HEK293T (cell line): ENCODE measurements around the gene ELOVL6.

ENCODE experiments used
- CTCF ChIA-PET: fragments of 350-600 bp; formaldehyde crosslinking; extraction: SDS; loops from one replicate; lab custom pipeline; 2021; ENCODE audit warnings: antibody characterized with exemption, inconsistent platforms; lab: Yijun Ruan, JAX
- POLR2A ChIA-PET: fragments of 350-600 bp; formaldehyde crosslinking; extraction: SDS; loops from one replicate; lab custom pipeline; 2020; ENCODE audit warnings: antibody characterized with exemption, inconsistent platforms; lab: Yijun Ruan, JAX
- DNase-seq: peaks from one replicate; pipeline ENCODE4 v3.0.0; 2012; ENCODE audit warnings: mixed read lengths; ENCODE audit errors: extremely low spot score
- ARNT ChIP-seq: fragments of 450-650 bp; IDR thresholded peaks from 2 replicates; pipeline ENCODE4 v1.6.1; 2017; ENCODE audit warnings: mild to moderate bottlenecking
- BHLHE40 ChIP-seq: fragments of 450-650 bp; IDR thresholded peaks from 2 replicates; pipeline ENCODE4 v1.6.1; 2016; ENCODE audit warnings: mild to moderate bottlenecking, moderate library complexity, borderline replicate concordance
- CTBP1 ChIP-seq: fragments of 450-650 bp; IDR thresholded peaks from 2 replicates; pipeline ENCODE4 v1.6.1; 2016; ENCODE audit warnings: borderline replicate concordance
- ELF4 ChIP-seq: fragments of 450-650 bp; IDR thresholded peaks from 2 replicates; pipeline ENCODE4 v1.6.1; 2017; ENCODE audit warnings: antibody characterized with exemption
- FOXA1 ChIP-seq: fragments of 450-650 bp; IDR thresholded peaks from 2 replicates; pipeline ENCODE4 v1.6.1; 2016; ENCODE audit warnings: mild to moderate bottlenecking
- FOXK2 ChIP-seq: fragments of 450-650 bp; IDR thresholded peaks from 2 replicates; pipeline ENCODE4 v1.6.1; 2016; ENCODE audit warnings: mild to moderate bottlenecking
- FOXM1 ChIP-seq: fragments of 450-650 bp; IDR thresholded peaks from 2 replicates; pipeline ENCODE4 v1.6.1; 2017; ENCODE audit warnings: mild to moderate bottlenecking, borderline replicate concordance
- HDGF ChIP-seq: fragments of 450-650 bp; IDR thresholded peaks from 2 replicates; pipeline ENCODE4 v1.6.1; 2017; ENCODE audit warnings: antibody characterized with exemption, borderline replicate concordance
- L3MBTL2 ChIP-seq: fragments of 450-650 bp; conservative IDR thresholded peaks from 2 replicates; pipeline ENCODE4 v1.6.1; 2016; ENCODE audit warnings: mild to moderate bottlenecking
- LEF1 ChIP-seq: fragments of 450-650 bp; IDR thresholded peaks from 2 replicates; pipeline ENCODE4 v1.6.1; 2017; ENCODE audit warnings: mild to moderate bottlenecking, borderline replicate concordance
- NFRKB ChIP-seq: fragments of 450-650 bp; IDR thresholded peaks from 2 replicates; pipeline ENCODE4 v1.6.1; 2016; ENCODE audit warnings: mild to moderate bottlenecking, moderate library complexity
- SP1 ChIP-seq: fragments of 450-650 bp; IDR thresholded peaks from 2 replicates; pipeline ENCODE4 v1.6.1; 2017
- SUZ12 ChIP-seq: fragments of 450-650 bp; IDR thresholded peaks from 2 replicates; pipeline ENCODE4 v1.6.1; 2016; ENCODE audit warnings: mild to moderate bottlenecking
- TARDBP ChIP-seq: fragments of 450-650 bp; IDR thresholded peaks from 2 replicates; pipeline ENCODE4 v1.6.1; 2016
- ZNF384 ChIP-seq: fragments of 450-650 bp; IDR thresholded peaks from 2 replicates; pipeline ENCODE4 v1.6.1; 2016
- TF ChIP-seq, protein P1 (sequence below): fragments of 450-650 bp; IDR thresholded peaks from 2 replicates; pipeline ENCODE4 v1.6.1; 2016

The ELOVL6 gene

DNA sequence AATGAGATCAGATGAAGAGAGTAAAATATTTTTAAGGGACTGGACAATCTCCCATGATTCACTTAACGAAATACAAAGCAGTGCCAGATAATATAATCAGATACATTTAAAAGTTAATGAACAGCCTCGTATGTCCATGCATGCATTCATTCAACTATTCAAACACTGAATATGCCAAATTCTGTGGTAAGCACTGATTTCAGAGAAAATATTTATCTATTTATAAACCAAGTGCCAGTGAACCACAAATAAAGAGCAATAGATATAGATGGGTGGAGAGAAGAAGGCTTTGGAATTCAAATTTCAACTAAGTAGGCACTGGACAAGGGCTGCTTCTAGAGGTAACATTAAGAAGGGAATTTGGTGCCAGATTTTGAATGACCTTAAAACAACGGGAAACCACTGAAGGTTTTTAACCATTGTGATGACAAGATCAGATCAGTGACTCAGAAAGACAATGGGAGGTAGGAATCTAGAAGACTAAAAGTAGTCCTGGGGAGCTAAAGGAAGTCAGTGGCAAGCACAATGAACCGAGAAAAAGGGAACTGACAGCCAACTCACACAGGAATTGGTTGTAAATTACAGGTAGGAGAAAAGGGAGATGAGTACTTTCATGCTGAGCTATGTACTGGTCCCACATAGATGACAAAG lies 14.2 kb downstream of the ELOVL6 start:
- no peak for DNase-seq
- POLR2A ChIA-PET = interaction anchor here (0.9 to 1.5 kb wide), 2 partner anchors 9 to 14 kb away, joined by 5 to 6 read pairs; partner anchors contain the start of gene ELOVL6

DNA sequence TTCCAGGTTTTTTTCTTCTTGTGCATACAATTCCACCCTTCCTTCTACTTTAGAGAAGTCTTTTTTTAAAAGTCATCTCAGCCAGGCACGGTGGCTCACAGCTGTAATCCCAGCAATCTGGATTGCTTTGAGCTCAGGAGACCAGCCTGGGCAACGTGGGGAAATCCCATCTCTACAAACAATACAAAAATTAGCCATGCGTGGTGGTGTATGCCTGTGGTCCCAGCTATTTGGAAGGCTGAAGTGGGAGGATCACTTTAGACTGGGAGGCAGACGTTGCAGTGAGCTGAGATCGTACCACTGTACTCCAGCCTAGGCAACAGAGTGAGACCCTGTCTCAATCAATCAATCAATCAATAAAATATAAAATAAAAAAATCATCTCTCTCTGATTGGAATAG lies 14.8 kb downstream of the ELOVL6 start:
- DNase-seq = no peak
- CTCF ChIA-PET = no interaction called here
- TF ChIP-seq ZNF384 (no peak), FOXK2 (no peak), NFRKB (no peak), FOXA1 (no peak), HDGF (no peak), ELF4 (no peak), SP1 (no peak), ARNT (no peak), FOXM1 (no peak), BHLHE40 (no peak), LEF1 (no peak), SUZ12 (no peak), TARDBP (no peak), CTBP1 (no peak)
- TF ChIP-seq, protein P1, sequence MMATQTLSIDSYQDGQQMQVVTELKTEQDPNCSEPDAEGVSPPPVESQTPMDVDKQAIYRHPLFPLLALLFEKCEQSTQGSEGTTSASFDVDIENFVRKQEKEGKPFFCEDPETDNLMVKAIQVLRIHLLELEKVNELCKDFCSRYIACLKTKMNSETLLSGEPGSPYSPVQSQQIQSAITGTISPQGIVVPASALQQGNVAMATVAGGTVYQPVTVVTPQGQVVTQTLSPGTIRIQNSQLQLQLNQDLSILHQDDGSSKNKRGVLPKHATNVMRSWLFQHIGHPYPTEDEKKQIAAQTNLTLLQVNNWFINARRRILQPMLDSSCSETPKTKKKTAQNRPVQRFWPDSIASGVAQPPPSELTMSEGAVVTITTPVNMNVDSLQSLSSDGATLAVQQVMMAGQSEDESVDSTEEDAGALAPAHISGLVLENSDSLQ = no peak
- POLR2A ChIA-PET = interaction anchor here (0.7 to 1.5 kb wide), 2 partner anchors 10 to 15 kb away, joined by 3 to 6 read pairs; partner anchors contain the start of gene ELOVL6

More for the DNA sequence above, 14.2 kb downstream of the ELOVL6 start:
- TF ChIP-seq L3MBTL2 (no peak), LEF1 (no peak), SP1 (no peak), SUZ12 (no peak), FOXA1 (no peak), CTBP1 (no peak), FOXM1 (no peak), TARDBP (no peak), HDGF (no peak), BHLHE40 (no peak), FOXK2 (no peak), NFRKB (no peak)
- TF ChIP-seq, protein P1 = no peak
- CTCF ChIA-PET = no interaction called here

DNA sequence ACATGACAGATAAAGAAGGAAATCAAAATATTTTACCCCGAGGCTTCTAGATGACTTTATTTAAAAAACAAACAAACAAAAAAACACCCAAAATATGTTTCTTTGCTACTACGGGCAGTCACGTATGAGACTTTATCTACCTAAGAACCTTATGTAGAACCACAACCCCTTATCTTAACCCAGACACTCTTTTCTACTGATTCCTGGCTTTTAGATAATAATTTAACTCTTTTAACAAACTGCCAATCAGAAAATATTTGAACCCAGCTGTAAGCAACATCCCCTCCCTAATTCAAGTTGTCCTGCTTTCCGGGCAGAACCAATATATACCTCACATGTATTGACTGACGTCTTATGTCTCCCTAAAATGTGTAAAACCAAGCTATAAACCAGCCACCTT lies 15.4 kb downstream of the ELOVL6 start:
- no peak for TF ChIP-seq ZNF384
- TF ChIP-seq FOXM1 = no peak
- TF ChIP-seq, protein P1 = no peak
- TF ChIP-seq L3MBTL2 = no peak
- TF ChIP-seq TARDBP = no peak
- no peak for TF ChIP-seq ELF4
- POLR2A ChIA-PET = interaction anchor here (0.7 to 1.5 kb wide), 2 partner anchors 11 to 16 kb away, joined by 3 to 6 read pairs; partner anchors contain the start of gene ELOVL6
- CTCF ChIA-PET = no interaction called here
- DNase-seq = no peak

DNA sequence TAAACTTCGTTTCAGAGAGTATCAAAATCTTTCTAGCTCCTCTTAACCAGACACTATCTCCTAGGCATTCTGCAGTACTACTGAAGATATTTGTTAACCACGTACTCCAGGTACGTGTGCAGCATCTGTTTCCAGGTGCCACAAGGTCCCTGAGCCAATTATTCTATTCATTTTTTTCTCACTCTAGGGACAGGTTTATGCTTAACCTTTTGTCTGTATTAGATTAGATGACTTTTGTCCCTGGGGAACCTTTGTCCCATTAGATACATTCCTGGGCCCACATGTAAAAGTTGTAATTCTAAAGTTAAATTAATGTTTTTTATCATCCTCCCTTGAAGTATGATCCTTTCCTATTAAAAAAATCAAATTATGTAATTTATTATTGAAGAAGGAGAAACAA lies 16.5 kb downstream of the ELOVL6 start:
- ChIA-PET CTCF (no interaction called here), POLR2A (no interaction called here)

DNA sequence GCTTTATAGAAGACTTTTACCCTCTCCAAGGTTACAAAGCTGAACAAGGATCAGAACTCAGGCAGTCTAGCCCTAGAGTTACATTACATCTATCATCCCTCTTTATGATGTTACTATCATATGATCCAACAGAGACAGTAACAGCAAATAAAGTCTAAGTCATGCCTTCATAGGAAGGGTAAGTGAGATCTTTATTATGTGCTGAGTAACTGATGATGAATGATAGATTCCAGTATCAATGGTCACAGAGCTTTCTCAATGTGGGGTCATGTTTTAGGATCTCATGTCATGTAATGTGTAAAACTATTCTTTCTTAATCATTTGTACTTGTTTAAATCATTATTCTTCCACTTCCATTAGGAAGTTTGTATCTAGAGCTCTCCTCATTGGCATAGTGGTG lies 22.8 kb downstream of the ELOVL6 start:
- TF ChIP-seq FOXK2 = no peak
- no peak for TF ChIP-seq SP1
- no peak for TF ChIP-seq NFRKB
- TF ChIP-seq L3MBTL2 = no peak
- TF ChIP-seq LEF1 = no peak
- no peak for TF ChIP-seq BHLHE40
- TF ChIP-seq SUZ12 = no peak
- no peak for TF ChIP-seq CTBP1
- no peak for TF ChIP-seq ZNF384
- no peak for TF ChIP-seq FOXA1
- TF ChIP-seq ELF4 = no peak
- no peak for TF ChIP-seq FOXM1
- no peak for TF ChIP-seq ARNT
- TF ChIP-seq, protein P1 = no peak
- no peak for TF ChIP-seq HDGF
- TF ChIP-seq TARDBP = no peak
- DNase-seq = no peak
- POLR2A ChIA-PET = no interaction called here
- CTCF ChIA-PET = no interaction called here

More for the DNA sequence above, 16.5 kb downstream of the ELOVL6 start:
- DNase-seq = no peak
- no peak for TF ChIP-seq SUZ12
- TF ChIP-seq ZNF384 = no peak
- no peak for TF ChIP-seq L3MBTL2
- TF ChIP-seq ARNT = no peak
- no peak for TF ChIP-seq FOXA1
- TF ChIP-seq FOXM1 = no peak
- TF ChIP-seq CTBP1 = no peak
- TF ChIP-seq HDGF = no peak
- TF ChIP-seq LEF1 = no peak
- TF ChIP-seq ELF4 = no peak
